H9 (cell line): ENCODE data around the gene GAREM2. TPM values are rescaled to one million over a fixed set of nuclear protein-coding genes. Genes with fewer than 3 reads are reported as not detected.

ENCODE experiments used
- DNase-seq: peaks from one replicate; pipeline ENCODE4 v3.0.0-alpha.2; 2017
- H2AFZ ChIP-seq: one replicate; pipeline ENCODE4 v1.6.1; 2013; ENCODE audit warnings: mild to moderate bottlenecking, low read length, control low read depth, moderate library complexity
- H2AK5ac ChIP-seq: 2 replicates; pipeline ENCODE4 v1.6.1; 2013; ENCODE audit warnings: low read length, control low read depth, mixed read lengths; ENCODE audit not compliant: insufficient read length
- H2BK120ac ChIP-seq: one replicate; pipeline ENCODE4 v1.6.1; 2013; ENCODE audit warnings: low read depth, mild to moderate bottlenecking, low read length, control low read depth, inconsistent platforms; ENCODE audit not compliant: poor library complexity, severe bottlenecking
- H2BK12ac ChIP-seq: 2 replicates; pipeline ENCODE4 v1.6.1; 2013; ENCODE audit warnings: low read length, control low read depth, mixed read lengths, low read depth; ENCODE audit not compliant: insufficient read length
- H2BK15ac ChIP-seq: 2 replicates; pipeline ENCODE4 v1.6.1; 2013; ENCODE audit warnings: low read depth, low read length, control low read depth
- H2BK20ac ChIP-seq: one replicate; pipeline ENCODE4 v1.6.1; 2013; ENCODE audit warnings: low read depth, mild to moderate bottlenecking, low read length, control low read depth, inconsistent platforms; ENCODE audit not compliant: poor library complexity, severe bottlenecking
- H2BK5ac ChIP-seq: 2 replicates; pipeline ENCODE4 v1.6.1; 2013; ENCODE audit warnings: low read length, control low read depth, mixed read lengths; ENCODE audit not compliant: insufficient read length
- H3K14ac ChIP-seq: 2 replicates; pipeline ENCODE4 v1.6.1; 2013; ENCODE audit warnings: low read length, control low read depth; ENCODE audit not compliant: insufficient read depth
- H3K18ac ChIP-seq: 2 replicates; pipeline ENCODE4 v1.6.1; 2013; ENCODE audit warnings: low read depth, mild to moderate bottlenecking, mixed read lengths, low read length, control low read depth; ENCODE audit not compliant: insufficient read length
- H3K23ac ChIP-seq: 2 replicates; pipeline ENCODE4 v1.6.1; 2013; ENCODE audit warnings: low read length, control low read depth, mixed read lengths, low read depth; ENCODE audit not compliant: insufficient read length
- H3K23me2 ChIP-seq: 2 replicates; pipeline ENCODE4 v1.6.1; 2013; ENCODE audit warnings: low read depth, mild to moderate bottlenecking, mixed read lengths, low read length, control low read depth; ENCODE audit not compliant: insufficient read length, poor library complexity, severe bottlenecking
- H3K27ac ChIP-seq: 2 replicates; pipeline ENCODE4 v1.5.1; 2013; ENCODE audit warnings: low read length, control low read depth, mixed read lengths, low read depth; ENCODE audit not compliant: insufficient read length
- H3K27me3 ChIP-seq: 2 replicates; pipeline ENCODE4 v1.6.1; 2013; ENCODE audit warnings: low read length, control low read depth, inconsistent platforms; ENCODE audit not compliant: insufficient read depth
- H3K4ac ChIP-seq: 2 replicates; pipeline ENCODE4 v1.6.1; 2013; ENCODE audit warnings: low read depth, mild to moderate bottlenecking, control low read depth, inconsistent platforms, low read length, moderate library complexity
- H3K4me1 ChIP-seq: 2 replicates; pipeline ENCODE4 v1.6.1; 2013; ENCODE audit warnings: low read length, control low read depth, inconsistent platforms; ENCODE audit not compliant: insufficient read depth
- H3K4me2 ChIP-seq: 2 replicates; pipeline ENCODE4 v1.6.1; 2013; ENCODE audit warnings: low read length, control low read depth, mixed read lengths; ENCODE audit not compliant: insufficient read length, insufficient read depth
- H3K56ac ChIP-seq: 2 replicates; pipeline ENCODE4 v1.6.1; 2013; ENCODE audit warnings: low read depth, mild to moderate bottlenecking, mixed read lengths, low read length, control low read depth; ENCODE audit not compliant: insufficient read length
- H3K79me1 ChIP-seq: 2 replicates; pipeline ENCODE4 v1.6.1; 2013; ENCODE audit warnings: low read depth, mild to moderate bottlenecking, moderate library complexity, low read length, control low read depth, inconsistent platforms; ENCODE audit not compliant: insufficient read depth, poor library complexity, severe bottlenecking
- H3K79me2 ChIP-seq: 2 replicates; pipeline ENCODE4 v1.6.1; 2013; ENCODE audit warnings: low read length, control low read depth, inconsistent platforms; ENCODE audit not compliant: insufficient read depth
- H3K9ac ChIP-seq: 2 replicates; pipeline ENCODE4 v1.6.1; 2013; ENCODE audit warnings: low read length, control low read depth, mixed read lengths; ENCODE audit not compliant: insufficient read length; ENCODE audit errors: extremely low read depth
- H3K9me3 ChIP-seq: one replicate; pipeline ENCODE4 v1.6.1; 2013; ENCODE audit warnings: low read depth, low read length, inconsistent platforms; ENCODE audit not compliant: control insufficient read depth
- H3T11ph ChIP-seq: one replicate; pipeline ENCODE4 v1.6.1; 2013; ENCODE audit warnings: mild to moderate bottlenecking, low read length, control low read depth, inconsistent platforms
- H4K20me1 ChIP-seq: one replicate; pipeline ENCODE4 v1.6.1; 2013; ENCODE audit not compliant: control insufficient read depth, insufficient read length, insufficient read depth
- H4K5ac ChIP-seq: 2 replicates; pipeline ENCODE4 v1.6.1; 2013; ENCODE audit warnings: low read depth, mild to moderate bottlenecking, mixed read lengths, low read length, control low read depth; ENCODE audit not compliant: insufficient read length
- H4K8ac ChIP-seq: replicated peaks from 2 replicates; pipeline ENCODE4 v1.6.1; 2013; ENCODE audit warnings: low read length, control low read depth, mixed read lengths, low read depth; ENCODE audit not compliant: insufficient read length
- H4K91ac ChIP-seq: 2 replicates; pipeline ENCODE4 v1.6.1; 2013; ENCODE audit warnings: low read depth, mild to moderate bottlenecking, moderate library complexity, mixed read lengths, low read length, control low read depth; ENCODE audit not compliant: insufficient read length
- H3K27ac Mint-ChIP-seq, 3 experiments: 2 replicates in 2 of 3; 3 replicates in 1 of 3; pipeline ENCODE4 v1.8.0; 2020 to 2021; ENCODE audit warnings: mixed read lengths in 3 of 3, mild to moderate bottlenecking in 1 of 3, moderate library complexity in 1 of 3
- H3K27me3 Mint-ChIP-seq: 2 replicates; pipeline ENCODE4 v1.8.0; 2021; ENCODE audit warnings: low read depth, mild to moderate bottlenecking, moderate library complexity, mixed read lengths
- H3K36me3 Mint-ChIP-seq, 3 experiments: 2 replicates in 2 of 3; 3 replicates in 1 of 3; pipeline ENCODE4 v1.8.0; 2020 to 2021; ENCODE audit warnings: low read depth in 3 of 3, mixed read lengths in 3 of 3; ENCODE audit not compliant: insufficient read depth in 1 of 3
- H3K4me1 Mint-ChIP-seq, 2 experiments: 2 replicates each; pipeline ENCODE4 v1.8.0; 2020; ENCODE audit warnings: mixed read lengths in 2 of 2
- H3K4me3 Mint-ChIP-seq, 2 experiments: 2 replicates in 1 of 2; 3 replicates in 1 of 2; pipeline ENCODE4 v1.8.0; 2020 to 2021; ENCODE audit warnings: mild to moderate bottlenecking in 2 of 2, mixed read lengths in 2 of 2, moderate library complexity in 1 of 2
- H3K9me3 Mint-ChIP-seq, 2 experiments: 2 replicates in 1 of 2; 3 replicates in 1 of 2; pipeline ENCODE4 v1.8.0; 2020; ENCODE audit warnings: mild to moderate bottlenecking in 2 of 2, mixed read lengths in 2 of 2, moderate library complexity in 1 of 2
- WGBS: extraction: QIAGEN DNeasy Blood & Tissue Kit; methylation state at CpG from one replicate; pipeline ENCODE4 v1.1.7; 2013; ENCODE audit warnings: missing lambda C conversion rate, low lambda C conversion rate, mixed read lengths; ENCODE audit not compliant: insufficient read length; ENCODE audit errors: extremely low coverage; 5-methylcytosine and 5-hydroxymethylcytosine counted together
- total RNA-seq: library from RNA; stranded (reverse); gene quantifications from 2 replicates; pipeline ENCODE4 v1.2.1, GENCODE V29; 2021
- TF ChIP-seq, protein P1 (sequence below): fragments of 200-600 bp; sonication (generic); conservative IDR thresholded peaks from 3 replicates; pipeline ENCODE4 v1.8.0; 2021; ENCODE audit warnings: antibody characterized with exemption, mild to moderate bottlenecking

The GAREM2 gene
- total RNA-seq, 1 experiment from 2014 or later, result 14.4 TPM

DNA sequence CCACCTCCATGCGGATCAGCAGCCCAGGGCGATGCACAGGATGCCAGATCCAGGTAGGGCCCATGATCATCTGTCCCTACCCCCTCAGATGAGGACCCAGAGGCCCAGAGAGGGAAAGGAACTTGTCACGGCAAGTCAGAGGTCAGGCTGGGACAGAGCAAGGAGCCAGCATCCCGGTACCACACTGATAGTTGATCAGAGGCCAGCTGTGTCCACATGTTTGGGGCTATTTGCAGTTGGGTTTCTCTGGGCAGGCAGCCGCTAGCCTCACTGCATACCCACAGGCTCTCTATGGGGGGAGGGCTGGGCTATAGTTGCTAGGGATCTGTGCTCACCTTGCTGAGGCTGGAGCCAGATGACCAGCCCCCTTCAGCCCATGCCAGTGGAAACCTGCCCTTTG lies 9.6 kb downstream of the GAREM2 start:
- H3K9ac ChIP-seq, result no peak overlapping the region
- H3K23me2 ChIP-seq, result peaks cover 11% of the 10 kb centered on the region
- no peak overlapping the region for H4K5ac ChIP-seq
- DNase-seq, result no peak
- no peaks in the 10 kb centered on the region for H4K20me1 ChIP-seq
- Mint-ChIP-seq H3K36me3 (peaks cover 11 to 21% (median 12%) of the 10 kb centered on the region in 3 experiments), H3K27me3 (peaks cover 38% of the 10 kb centered on the region), H3K9me3 (no peaks in the 10 kb centered on the region; a peak in 1 of 5 replicates), H3K27ac (no peak overlapping the region), H3K4me3 (no peak overlapping the region), H3K4me1 (peaks cover 26 to 39% of the 10 kb centered on the region in 2 experiments)
- H2BK20ac ChIP-seq, result no peak overlapping the region
- no peak overlapping the region for H3K4me2 ChIP-seq
- no peak overlapping the region for H2AFZ ChIP-seq
- H3K27ac ChIP-seq, result no peak overlapping the region
- H2BK12ac ChIP-seq, result no peak overlapping the region
- WGBS, result no CpG with 5 or more reads among the region's 5 CpGs
- no peak overlapping the region for H4K8ac ChIP-seq
- H3K23ac ChIP-seq, result no peak overlapping the region
- no peaks in the 10 kb centered on the region for H3K27me3 ChIP-seq
- no peak overlapping the region for H3K14ac ChIP-seq
- H3K4me1 ChIP-seq, result no peaks in the 10 kb centered on the region
- no peak overlapping the region for H3T11ph ChIP-seq
- no peaks in the 10 kb centered on the region for H3K9me3 ChIP-seq
- H4K91ac ChIP-seq, result no peak overlapping the region
- TF ChIP-seq, protein P1, sequence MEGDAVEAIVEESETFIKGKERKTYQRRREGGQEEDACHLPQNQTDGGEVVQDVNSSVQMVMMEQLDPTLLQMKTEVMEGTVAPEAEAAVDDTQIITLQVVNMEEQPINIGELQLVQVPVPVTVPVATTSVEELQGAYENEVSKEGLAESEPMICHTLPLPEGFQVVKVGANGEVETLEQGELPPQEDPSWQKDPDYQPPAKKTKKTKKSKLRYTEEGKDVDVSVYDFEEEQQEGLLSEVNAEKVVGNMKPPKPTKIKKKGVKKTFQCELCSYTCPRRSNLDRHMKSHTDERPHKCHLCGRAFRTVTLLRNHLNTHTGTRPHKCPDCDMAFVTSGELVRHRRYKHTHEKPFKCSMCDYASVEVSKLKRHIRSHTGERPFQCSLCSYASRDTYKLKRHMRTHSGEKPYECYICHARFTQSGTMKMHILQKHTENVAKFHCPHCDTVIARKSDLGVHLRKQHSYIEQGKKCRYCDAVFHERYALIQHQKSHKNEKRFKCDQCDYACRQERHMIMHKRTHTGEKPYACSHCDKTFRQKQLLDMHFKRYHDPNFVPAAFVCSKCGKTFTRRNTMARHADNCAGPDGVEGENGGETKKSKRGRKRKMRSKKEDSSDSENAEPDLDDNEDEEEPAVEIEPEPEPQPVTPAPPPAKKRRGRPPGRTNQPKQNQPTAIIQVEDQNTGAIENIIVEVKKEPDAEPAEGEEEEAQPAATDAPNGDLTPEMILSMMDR, result no peak
- no peak overlapping the region for H2AK5ac ChIP-seq
- H2BK15ac ChIP-seq, result no peak overlapping the region
- no peaks in the 10 kb centered on the region for H3K79me1 ChIP-seq
- no peak overlapping the region for H3K18ac ChIP-seq
- H2BK120ac ChIP-seq, result no peak overlapping the region
- no peak overlapping the region for H3K4ac ChIP-seq
- H2BK5ac ChIP-seq, result no peak overlapping the region
- H3K56ac ChIP-seq, result no peak overlapping the region
- no peaks in the 10 kb centered on the region for H3K79me2 ChIP-seq
